GM21786 (cell line): ENCODE results near the gene IFRD1.

ENCODE experiments used
- ATAC-seq: cut with Tn5 transposase; IDR thresholded peaks from one replicate; pipeline ENCODE4 v1.9.1; 2021; ENCODE audit not compliant: unreplicated experiment

IFRD1 gene

DNA sequence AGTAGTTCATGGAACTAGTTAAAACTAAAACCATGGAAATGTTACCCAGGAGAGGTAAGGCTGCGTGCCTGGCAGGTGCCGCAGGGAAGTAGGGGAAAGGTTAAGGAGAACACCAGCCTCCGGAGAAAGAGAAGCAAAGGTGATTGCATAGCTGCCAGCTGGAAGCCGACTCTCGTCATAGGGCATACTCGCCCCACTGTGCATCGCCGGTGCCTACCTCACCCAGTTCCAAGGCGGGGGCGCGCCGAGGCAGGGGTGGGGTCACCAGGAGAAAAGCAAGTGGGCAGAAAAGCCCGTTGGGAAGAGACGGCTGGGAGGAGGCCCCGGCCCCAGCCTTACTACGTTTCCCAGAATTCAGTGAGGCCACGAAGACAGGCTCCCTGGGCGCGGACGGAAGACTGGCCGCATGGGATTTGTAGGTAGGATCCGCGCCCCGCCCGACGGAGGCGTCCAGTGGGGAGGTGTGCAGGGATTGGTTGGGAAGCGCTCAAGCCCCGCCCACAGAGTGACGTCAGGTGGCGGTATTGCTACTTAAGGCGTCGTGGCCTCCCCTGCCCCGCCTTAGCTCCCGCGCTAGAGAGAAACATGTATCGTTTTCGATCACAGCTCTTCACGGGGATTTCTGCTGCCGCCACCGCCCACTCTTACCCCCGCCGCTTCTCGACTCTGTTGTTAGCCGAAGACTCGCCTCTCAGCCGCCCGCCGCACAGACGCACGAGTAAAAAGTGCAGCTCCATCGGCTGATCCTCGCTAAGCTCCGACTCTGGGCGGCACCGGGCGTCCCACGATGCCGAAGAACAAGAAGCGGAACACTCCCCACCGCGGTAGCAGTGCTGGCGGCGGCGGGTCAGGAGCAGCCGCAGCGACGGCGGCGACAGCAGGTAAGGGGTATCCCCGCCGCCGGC, at the start of gene IFRD1:
TSS of gene IFRD1 (plus strand) at position 559 of the 905 bp plus-strand sequence. CDS start at position 788, 229 bp downstream.
- ATAC-seq: peak; percentile 73

DNA sequence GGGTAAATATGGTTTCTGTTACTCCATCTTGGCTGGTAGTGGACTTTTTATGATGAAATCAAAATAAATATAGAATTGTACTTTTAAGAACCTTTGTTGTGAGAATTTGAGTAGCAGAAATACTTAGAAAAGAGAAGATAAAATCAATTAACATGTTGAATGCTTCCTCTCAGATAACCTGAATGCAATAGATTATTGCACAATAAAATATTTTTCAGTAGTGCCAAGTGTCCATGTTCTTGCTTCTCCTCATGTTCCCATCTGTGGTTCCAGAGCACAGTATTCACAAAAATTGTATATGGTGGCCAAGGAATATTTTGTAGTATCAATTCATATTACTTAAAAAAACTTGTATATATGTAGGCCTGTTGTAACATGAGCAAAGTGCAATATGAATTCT, 45.9 kb upstream of the IFRD1 start:
- no peak for ATAC-seq

- no peak for ATAC-seq
These were observed 45.0 kb upstream of the IFRD1 start for GRCh38 chr7:112405286-112405685.

DNA sequence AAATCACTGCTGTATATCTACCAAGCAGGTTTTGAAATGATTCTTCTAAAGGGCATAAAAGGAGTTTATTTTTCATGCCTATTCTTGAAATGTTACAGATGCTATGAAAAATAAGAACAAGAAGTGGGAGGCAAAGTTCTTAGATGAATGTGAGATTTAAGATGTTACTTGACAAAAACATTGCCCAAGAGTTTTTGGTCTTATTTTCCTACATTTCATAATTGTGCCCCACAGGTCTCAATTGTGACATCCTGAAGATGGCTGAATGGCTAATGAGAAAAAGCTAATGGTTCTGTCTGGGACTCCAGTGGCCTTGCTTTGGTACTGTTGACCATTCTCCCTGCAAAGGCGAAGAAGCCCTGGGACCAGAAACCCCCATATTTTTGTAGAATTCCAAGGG, 43.0 kb upstream of the IFRD1 start:
- no peak for ATAC-seq

GRCh38 chr7:112410092-112410491, 40.2 kb upstream of the IFRD1 start:
- no peak for ATAC-seq

DNA sequence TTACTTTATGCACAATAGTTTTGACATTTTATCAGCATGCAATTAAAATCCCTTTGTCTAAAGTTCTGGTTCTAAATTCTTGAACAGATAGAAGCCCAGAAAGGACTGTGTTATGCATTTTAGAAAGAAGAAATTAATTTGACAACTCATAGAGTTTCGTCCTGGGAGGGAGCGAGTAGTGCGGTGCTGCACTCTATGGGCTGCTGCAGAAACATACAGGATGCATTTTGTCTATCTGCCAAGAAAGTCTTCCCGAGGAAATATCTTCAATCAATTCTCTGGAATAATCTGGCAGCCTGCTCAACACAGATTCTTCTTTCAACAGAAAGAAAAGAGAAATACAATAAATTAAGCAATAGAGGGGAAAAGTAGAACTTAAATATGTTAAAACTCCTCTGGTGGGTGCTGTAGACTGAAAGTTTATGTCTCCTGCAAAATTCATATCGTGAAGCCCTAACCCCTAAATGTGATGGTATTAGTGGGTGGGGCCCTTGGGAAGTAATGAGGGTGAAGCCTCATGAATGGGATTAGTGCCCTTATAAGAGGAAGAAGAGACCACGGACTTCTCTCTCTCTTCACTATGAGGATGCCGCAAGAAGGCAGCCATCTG, 39.0 kb upstream of the IFRD1 start:
- no peak for ATAC-seq

DNA sequence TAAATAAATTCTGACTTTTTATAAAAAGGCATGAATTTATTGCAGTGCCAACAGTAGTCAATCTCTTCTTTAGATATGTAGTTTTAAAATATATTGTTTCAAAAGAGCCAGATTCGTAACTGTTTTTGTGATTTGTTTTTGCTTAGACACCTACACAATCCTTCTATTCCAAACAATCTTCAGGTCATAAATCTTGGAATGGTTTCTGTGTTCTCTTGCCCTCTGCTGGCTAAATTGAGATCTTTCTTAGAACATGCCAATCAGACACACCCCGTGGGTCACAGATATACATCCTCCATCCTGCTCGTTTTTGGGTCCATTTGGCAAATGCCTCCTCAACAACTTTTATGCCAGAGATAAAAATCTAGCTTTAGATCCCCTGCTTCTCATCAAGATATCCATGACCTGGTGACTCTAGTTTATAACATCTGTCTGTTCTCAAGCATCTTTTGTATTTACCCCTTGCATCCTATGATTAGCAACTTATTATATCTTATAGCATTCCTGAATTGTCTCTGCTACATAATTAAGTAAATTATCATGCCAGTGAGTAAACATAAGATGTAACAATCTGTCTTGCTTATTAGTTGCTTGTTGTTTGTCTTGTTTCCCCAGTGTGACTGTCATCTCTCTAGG, 35.3 kb upstream of the IFRD1 start:
- ATAC-seq: peak; percentile 55

DNA sequence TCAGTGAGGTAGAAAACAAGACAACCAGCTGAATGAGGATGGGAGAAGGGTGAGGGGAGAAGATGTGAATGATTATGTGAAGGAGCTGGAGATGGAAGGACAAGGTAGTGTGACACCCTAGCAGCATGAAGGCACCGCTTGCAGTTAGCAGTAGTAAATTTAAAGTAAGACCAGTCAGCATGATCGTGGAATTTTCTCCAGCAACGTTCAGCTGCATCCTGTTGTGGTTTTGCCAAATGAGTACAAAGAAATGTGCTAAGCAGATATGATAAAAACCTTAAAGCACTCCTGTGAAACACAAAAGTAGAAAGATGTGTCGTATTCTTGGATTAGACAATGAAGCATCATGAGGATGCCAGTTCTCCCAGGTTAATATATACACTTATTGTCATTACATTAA, 34.1 kb upstream of the IFRD1 start:
- ATAC-seq: no peak

DNA sequence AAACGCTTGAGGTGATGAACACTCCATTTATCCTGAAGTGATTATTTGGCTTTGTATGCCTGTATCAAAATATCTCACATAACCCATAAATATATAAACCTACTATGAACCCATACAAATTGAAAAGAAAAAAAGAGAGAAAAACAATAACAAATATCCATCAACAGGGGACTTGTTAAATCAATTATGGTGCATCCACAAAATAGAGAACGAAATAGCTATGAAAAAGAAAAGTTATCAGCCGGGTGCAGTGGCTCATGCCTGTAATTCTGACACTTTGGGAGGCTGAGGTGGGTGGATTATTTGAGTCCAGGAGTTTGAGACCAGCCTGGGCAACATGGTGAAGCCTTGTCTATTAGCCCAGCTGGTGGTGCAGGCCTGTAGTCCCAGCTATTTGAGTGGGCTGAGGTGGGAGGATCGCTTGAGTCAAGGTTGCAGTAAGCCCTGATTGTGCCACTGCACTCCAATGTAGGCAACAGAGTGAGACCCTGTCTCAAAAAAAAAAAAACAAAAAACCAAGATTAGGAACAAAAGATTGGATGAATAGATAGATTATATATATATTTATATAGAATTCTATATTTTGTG, 30.6 kb upstream of the IFRD1 start:
- ATAC-seq: no peak

- ATAC-seq: no peak
These were observed 29.9 kb upstream of the IFRD1 start for GRCh38 chr7:112420236-112420861.

DNA sequence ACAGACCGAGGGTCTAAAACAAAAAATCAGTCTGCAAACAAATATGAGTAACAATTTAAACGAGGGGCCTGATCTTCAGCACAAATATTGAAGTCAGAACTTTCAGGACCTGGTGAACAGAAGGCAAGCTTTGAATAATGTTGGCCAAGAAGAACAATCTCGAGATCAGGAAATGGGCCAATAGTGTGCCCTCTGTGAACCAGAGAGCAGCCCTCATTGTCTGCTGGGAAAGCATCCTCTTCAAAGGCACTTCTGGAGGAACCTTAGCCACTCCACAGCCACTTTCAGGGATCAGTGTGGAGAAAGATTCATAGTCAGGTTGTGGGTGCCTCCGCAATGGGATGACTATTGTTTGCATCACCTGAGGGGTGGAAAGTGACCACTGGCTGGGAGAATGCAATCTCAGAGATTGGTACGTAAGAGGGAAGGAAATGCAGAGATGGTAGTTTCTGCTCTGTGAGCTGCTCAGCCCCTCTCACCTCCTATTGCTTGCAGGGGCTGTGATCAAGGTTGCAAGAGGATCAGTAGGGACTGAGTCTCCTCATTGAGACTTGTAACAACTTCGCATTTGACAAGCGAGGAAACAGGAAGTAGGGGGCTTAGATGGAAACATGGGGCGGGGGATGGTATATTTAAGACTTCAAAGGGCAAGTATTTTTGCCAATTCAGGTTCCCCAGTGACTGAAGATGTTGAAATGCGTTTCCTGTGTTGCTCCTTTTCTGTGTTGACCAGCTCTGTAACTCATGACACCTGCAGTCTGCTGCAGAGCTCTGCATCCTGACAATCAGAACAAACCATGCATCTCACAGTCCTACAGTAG, 28.4 kb upstream of the IFRD1 start:
- ATAC-seq: peak; percentile 69

GRCh38 chr7:112422842-112423496, 27.3 kb upstream of the IFRD1 start:
- peak; percentile 67 for ATAC-seq

DNA sequence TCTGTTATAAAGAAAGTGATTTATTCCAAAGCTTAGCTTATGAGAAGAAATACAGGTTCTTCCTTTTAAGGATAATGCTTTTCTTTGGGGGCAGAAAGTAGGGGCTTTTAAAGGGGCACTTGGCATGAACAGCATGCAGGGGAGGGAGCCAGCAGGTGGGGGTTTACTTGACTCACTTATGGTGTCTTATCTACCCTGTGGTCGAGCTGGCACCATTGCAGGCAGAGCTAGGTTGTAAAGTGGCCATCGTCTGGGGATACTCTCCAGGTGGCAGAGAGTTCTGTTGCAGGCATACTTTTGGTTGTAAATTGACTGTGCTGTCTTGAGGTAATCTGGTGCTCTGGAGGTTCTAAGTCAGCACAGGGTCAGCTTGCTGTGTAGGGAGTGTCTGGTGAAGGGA, 26.3 kb upstream of the IFRD1 start:
- no peak for ATAC-seq

DNA sequence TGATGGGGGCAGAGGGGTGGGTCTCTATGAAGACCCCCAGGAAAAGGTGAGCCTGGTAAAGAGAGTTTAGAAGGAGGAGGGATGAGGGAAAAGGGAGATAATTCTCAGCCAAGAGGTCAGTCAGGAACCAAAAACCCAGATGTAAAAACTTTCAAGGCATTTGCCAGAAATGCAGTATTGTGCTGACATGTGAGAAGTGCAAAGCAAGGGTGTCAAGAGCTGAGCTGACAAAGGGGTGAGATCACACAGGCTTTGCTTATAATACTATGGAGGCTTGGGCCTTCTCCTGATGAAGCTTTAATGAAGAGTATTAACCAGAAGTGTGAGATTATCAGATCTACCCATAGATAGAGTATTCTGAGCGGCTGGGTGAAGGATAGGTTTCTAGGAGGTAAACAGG, 22.3 kb upstream of the IFRD1 start:
- no peak for ATAC-seq

DNA sequence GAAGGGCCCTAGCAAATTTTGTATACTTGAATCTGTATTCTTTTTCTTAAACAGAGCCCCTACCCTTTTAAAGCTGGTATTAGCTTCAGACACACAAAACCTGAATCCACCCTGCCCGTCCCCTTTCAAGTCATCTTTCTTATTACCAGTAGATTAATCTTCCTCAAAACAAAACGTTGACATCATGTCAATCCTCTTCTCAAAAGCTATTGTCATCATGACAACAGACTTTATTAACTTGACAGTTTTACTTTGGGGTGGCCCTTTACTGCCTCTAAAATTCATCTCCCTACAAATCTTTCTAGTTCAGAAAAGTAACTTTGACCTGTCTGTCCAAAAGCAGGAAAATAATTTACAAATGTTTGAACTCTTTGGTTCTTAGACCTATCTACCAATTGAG, 21.5 kb upstream of the IFRD1 start:
- ATAC-seq: no peak

- no peak for ATAC-seq
These were observed 19.6 kb upstream of the IFRD1 start for GRCh38 chr7:112430649-112431048.

DNA sequence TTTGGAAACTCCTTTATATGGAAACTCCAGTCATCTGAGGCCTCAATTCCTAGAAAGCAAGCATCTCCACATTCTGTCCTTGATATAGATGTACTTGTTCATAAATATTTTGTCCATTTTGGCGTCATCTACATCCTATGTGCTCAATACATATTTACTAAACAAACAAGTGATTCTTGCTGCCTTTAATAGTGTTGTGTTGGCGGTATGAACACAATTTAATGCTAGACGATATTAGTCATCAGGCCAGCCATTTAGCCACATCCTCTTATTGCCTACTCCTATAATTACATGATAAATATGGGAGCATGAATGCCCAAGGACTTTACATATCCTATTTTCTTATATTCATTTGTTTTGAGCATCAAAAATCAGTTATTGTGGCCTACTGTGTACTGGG, 18.5 kb upstream of the IFRD1 start:
- ATAC-seq: no peak

DNA sequence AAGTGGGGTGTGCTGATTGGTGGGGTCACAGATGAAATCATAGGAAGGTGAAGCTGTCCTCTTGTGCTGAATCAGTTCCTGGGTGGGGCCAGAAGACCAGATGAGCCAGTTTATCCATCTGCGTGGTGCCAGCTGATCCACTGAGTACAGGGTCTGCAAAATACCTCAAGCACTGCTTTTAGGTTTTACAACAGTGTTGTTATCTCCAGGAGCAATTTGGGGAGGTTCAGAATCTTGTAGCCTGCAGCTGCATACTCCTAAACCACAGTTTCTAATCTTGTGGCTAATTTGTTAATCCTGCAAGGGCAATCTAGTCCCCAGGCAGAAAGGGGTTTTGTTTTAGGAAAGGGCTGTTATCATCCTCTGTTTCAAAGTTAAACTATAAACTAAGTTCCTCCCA, 17.0 kb upstream of the IFRD1 start:
- ATAC-seq: no peak

- ATAC-seq: no peak
These were observed 13.2 kb upstream of the IFRD1 start for GRCh38 chr7:112437072-112437471.

GRCh38 chr7:112439476-112439875, 10.8 kb upstream of the IFRD1 start:
- no peak for ATAC-seq
